Measurements from ENCODE around the gene ENAH.
A peak's percentile ranks its signal among the peaks of the same experiment; 100 is the strongest.
"Not testable (repeated sequence)": the region's sequence is repeated elsewhere in the genome, so short reads cannot be mapped to it uniquely, and the experiment has no call there.

ENAH gene

GRCh38 chr1:225677350-225678124, 24.6 kb upstream of the ENAH start:
- no peak for DNase-seq (ENCODE audit: low read depth, low spot score)
- no peak overlapping the region for H3K27ac ChIP-seq

GRCh38 chr1:225674381-225674780, 21.5 kb upstream of the ENAH start:
- H3K27ac ChIP-seq: no peak overlapping the region
- DNase-seq (ENCODE audit: low read depth, low spot score): no peak

GRCh38 chr1:225670806-225671733, 18.1 kb upstream of the ENAH start:
- no peak for DNase-seq (ENCODE audit: low read depth, low spot score)
- no peak overlapping the region for H3K27ac ChIP-seq

- H3K27ac ChIP-seq: no peak overlapping the region
- no peak for DNase-seq (ENCODE audit: low read depth, low spot score)
These were observed 17.4 kb upstream of the ENAH start for GRCh38 chr1:225670356-225670755.

- no peak overlapping the region for H3K27ac ChIP-seq
- no peak for DNase-seq (ENCODE audit: low read depth, low spot score)
These were observed 15.3 kb upstream of the ENAH start for GRCh38 chr1:225668222-225668621.

- no peak overlapping the region for H3K27ac ChIP-seq
- no peak for DNase-seq (ENCODE audit: low read depth, low spot score)
These were observed 14.4 kb upstream of the ENAH start for GRCh38 chr1:225667362-225667761.

- no peak for DNase-seq (ENCODE audit: low read depth, low spot score)
- H3K27ac ChIP-seq: no peak overlapping the region
These were observed 13.6 kb upstream of the ENAH start for GRCh38 chr1:225666495-225666894.

- H3K27ac ChIP-seq: no peak overlapping the region
- DNase-seq (ENCODE audit: low read depth, low spot score): no peak
These were observed 11.8 kb upstream of the ENAH start for GRCh38 chr1:225664762-225665161.

- no peak overlapping the region for H3K27ac ChIP-seq
- no peak for DNase-seq (ENCODE audit: low read depth, low spot score)
These were observed 9.2 kb upstream of the ENAH start for GRCh38 chr1:225662155-225662554.

GRCh38 chr1:225660544-225660946, 7.6 kb upstream of the ENAH start:
- H3K27ac ChIP-seq: no peak overlapping the region
- no peak for DNase-seq (ENCODE audit: low read depth, low spot score)

- DNase-seq (ENCODE audit: low read depth, low spot score): no peak
- no peak overlapping the region for H3K27ac ChIP-seq
These were observed 5.1 kb upstream of the ENAH start for GRCh38 chr1:225658041-225658440.

- H3K27ac ChIP-seq: peak overlapping the region; percentile 28
- DNase-seq (ENCODE audit: low read depth, low spot score): peak; percentile 53
These were observed 4.6 kb upstream of the ENAH start for GRCh38 chr1:225657462-225657989.

GRCh38 chr1:225656259-225656655, 3.3 kb upstream of the ENAH start:
- DNase-seq (ENCODE audit: low read depth, low spot score): not testable (repeated sequence)
- H3K27ac ChIP-seq: peak overlapping the region; percentile 91

GRCh38 chr1:225655509-225656258, 2.8 kb upstream of the ENAH start:
- DNase-seq (ENCODE audit: low read depth, low spot score): peak; percentile 93

GRCh38 chr1:225654688-225655508, 2.0 kb upstream of the ENAH start:
- peak overlapping the region; percentile 91 for H3K27ac ChIP-seq
- no peak for DNase-seq (ENCODE audit: low read depth, low spot score)

More at GRCh38 chr1:225655509-225656258, 2.8 kb upstream of the ENAH start:
- peak overlapping the region; percentile 91 for H3K27ac ChIP-seq

GRCh38 chr1:225654277-225654597, 1.3 kb upstream of the ENAH start:
- no peak for DNase-seq (ENCODE audit: low read depth, low spot score)
- peak overlapping the region; percentile 91 for H3K27ac ChIP-seq

GRCh38 chr1:225653463-225654276, 747 bp upstream of the ENAH start:
- no peak for DNase-seq (ENCODE audit: low read depth, low spot score)
- H3K27ac ChIP-seq: peak overlapping the region; percentile 91

GRCh38 chr1:225651872-225652728, 823 bp downstream of the ENAH start:
- H3K27ac ChIP-seq: peak overlapping the region; percentile 91
- DNase-seq (ENCODE audit: low read depth, low spot score): no peak
